ENCODE results near the gene C3orf22. TPM values are rescaled to one million over a fixed set of nuclear protein-coding genes. Genes with fewer than 3 reads are reported as not detected.

C3orf22 gene
- total RNA-seq, 2 experiments from 2014 or later = not detected

DNA sequence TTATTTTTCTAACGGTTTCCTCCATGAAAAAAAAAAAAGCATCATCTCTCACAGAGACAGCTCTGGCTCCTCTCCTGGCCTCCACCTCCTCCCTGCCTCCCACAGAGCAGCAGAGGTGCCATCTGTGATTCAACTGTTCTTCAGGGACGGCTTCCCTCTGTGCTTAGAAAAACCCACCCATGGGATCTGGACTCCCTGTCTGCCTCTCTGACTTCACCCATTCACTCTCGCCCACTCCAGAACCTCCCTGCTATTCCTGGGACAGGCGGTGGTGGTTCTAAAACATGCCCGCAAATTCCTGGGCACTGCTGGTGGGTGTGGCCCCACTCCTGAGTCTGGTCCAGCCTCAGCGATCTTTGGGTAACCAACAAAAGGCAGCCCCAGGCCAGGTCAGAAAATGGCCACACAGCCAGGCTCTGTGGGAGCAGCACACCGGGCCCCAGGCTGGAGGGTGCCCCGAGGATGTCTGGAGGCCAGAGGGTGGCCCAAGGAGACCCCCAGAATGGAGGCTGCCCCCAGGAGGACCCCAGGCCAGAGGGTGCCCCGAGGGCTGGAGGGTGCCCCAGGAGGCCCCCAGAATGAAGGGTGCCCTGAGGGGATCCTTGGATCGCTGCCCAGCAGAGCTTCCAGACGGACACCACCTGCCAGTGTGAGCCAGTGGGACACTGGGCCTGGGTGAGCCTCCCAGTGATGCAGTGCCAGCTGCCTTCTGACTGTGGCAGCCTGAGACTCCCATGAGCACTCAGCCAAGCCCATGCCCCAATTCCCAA is 37.4 kb downstream of the C3orf22 start:
- no peak overlapping the region for H3K4me3 Mint-ChIP-seq
- Histone ChIP-seq H3K4me1 (ENCODE audit: insufficient read depth, low read length) (peaks cover 5% of the 10 kb centered on the region), H3K9me3 (ENCODE audit: control insufficient read depth in 1 of 2, insufficient read depth in 1 of 2, low read length in 2 of 2) (peaks cover 0 to 8% of the 10 kb centered on the region in 2 experiments), H3K27ac (ENCODE audit: low read depth in 1 of 2, low read length in 2 of 2) (no peak overlapping the region), H3K36me3 (ENCODE audit: insufficient read depth, low read length) (no peaks in the 10 kb centered on the region), H3K4me3 (ENCODE audit: low read length) (no peak overlapping the region), H3K27me3 (ENCODE audit: control insufficient read depth in 1 of 2, insufficient read depth in 2 of 2, low read length in 2 of 2) (peaks cover 12 to 17% of the 10 kb centered on the region in 2 experiments)
- TF ChIP-seq CTCF (IDR thresholded peaks at IDR 0.05) = no peak
- DNase-seq (no peak), ATAC-seq (ENCODE audit: poor library complexity) (no peak)
- peaks cover 19% of the 10 kb centered on the region for H3K27me3 Mint-ChIP-seq
- ChIA-PET CTCF (no interaction called here), POLR2A (no interaction called here)
- H3K27ac Mint-ChIP-seq = no peak overlapping the region
- intact Hi-C loops (cut with DNase I, micrococcal nuclease) = loop anchor here in 1 of 2 experiments (5.0 kb wide), 1 partner anchor 1026 kb away; no protein-coding TSS in a partner anchor
- H3K4me1 Mint-ChIP-seq (ENCODE audit: low read depth) = no peaks in the 10 kb centered on the region
- H3K9me3 Mint-ChIP-seq = no peaks in the 10 kb centered on the region
- no peaks in the 10 kb centered on the region for H3K36me3 Mint-ChIP-seq (ENCODE audit: low read depth)

- H3K9me3 Mint-ChIP-seq = no peaks in the 10 kb centered on the region
- no peak overlapping the region for H3K4me3 ChIP-seq (ENCODE audit: low read length)
- H3K4me1 ChIP-seq (ENCODE audit: insufficient read depth, low read length) = peaks cover 4% of the 10 kb centered on the region
- no peaks in the 10 kb centered on the region for H3K4me1 Mint-ChIP-seq (ENCODE audit: low read depth)
- no peak for DNase-seq
- no peak for TF ChIP-seq CTCF (IDR thresholded peaks at IDR 0.05)
- no peaks in the 10 kb centered on the region for H3K36me3 Mint-ChIP-seq (ENCODE audit: low read depth)
- intact Hi-C loops (cut with DNase I, micrococcal nuclease) = loop anchor here in 1 of 2 experiments (5.0 kb wide), 1 partner anchor 1028 kb away; no protein-coding TSS in a partner anchor
- H3K27me3 Mint-ChIP-seq = peaks cover 14% of the 10 kb centered on the region
- no peaks in the 10 kb centered on the region for H3K36me3 ChIP-seq (ENCODE audit: insufficient read depth, low read length)
- no peak overlapping the region for H3K27ac Mint-ChIP-seq
- ATAC-seq (ENCODE audit: poor library complexity) = no peak
- ChIA-PET CTCF (no interaction called here), POLR2A (no interaction called here)
- H3K4me3 Mint-ChIP-seq = no peak overlapping the region
- peaks cover 12 to 14% of the 10 kb centered on the region in 2 experiments for H3K27me3 ChIP-seq (ENCODE audit: control insufficient read depth in 1 of 2, insufficient read depth in 2 of 2, low read length in 2 of 2)
- peaks cover 0 to 8% of the 10 kb centered on the region in 2 experiments for H3K9me3 ChIP-seq (ENCODE audit: control insufficient read depth in 1 of 2, insufficient read depth in 1 of 2, low read length in 2 of 2)
- H3K27ac ChIP-seq (ENCODE audit: low read depth in 1 of 2, low read length in 2 of 2) = no peak overlapping the region
Observed at GRCh38 chr3:126519506-126520455, 39.0 kb downstream of the C3orf22 start.

DNA sequence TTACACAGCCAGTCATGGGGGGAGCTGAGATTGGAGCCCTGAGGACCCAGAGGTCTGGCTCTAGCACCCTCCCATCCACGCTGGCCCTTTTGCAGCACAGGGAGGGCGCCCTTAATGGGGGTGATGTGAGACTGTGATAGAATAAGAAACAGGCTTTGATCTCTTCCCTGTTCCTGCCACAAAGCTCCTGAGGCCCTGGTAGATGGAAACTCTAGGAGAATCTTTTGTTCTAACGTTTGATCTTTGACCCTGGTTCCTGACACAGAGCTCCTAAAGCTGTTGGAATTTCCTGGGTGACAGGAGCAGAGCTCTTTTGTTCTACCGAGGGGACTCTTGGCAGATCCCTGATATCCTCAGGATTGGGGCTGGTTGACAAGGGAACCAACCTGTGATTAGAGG is 40.0 kb downstream of the C3orf22 start:
- peaks cover 0 to 6% of the 10 kb centered on the region in 2 experiments for H3K9me3 ChIP-seq (ENCODE audit: control insufficient read depth in 1 of 2, insufficient read depth in 1 of 2, low read length in 2 of 2)
- TF ChIP-seq CTCF (IDR thresholded peaks at IDR 0.05) = no peak
- Mint-ChIP-seq H3K27ac (no peak overlapping the region), H3K36me3 (ENCODE audit: low read depth) (no peaks in the 10 kb centered on the region), H3K4me3 (no peak overlapping the region), H3K27me3 (peaks cover 14% of the 10 kb centered on the region), H3K4me1 (ENCODE audit: low read depth) (no peaks in the 10 kb centered on the region), H3K9me3 (no peaks in the 10 kb centered on the region)
- CTCF ChIA-PET = no interaction called here
- H3K36me3 ChIP-seq (ENCODE audit: insufficient read depth, low read length) = no peaks in the 10 kb centered on the region
- intact Hi-C loops (cut with DNase I, micrococcal nuclease) = no loop called here
- H3K27ac ChIP-seq (ENCODE audit: low read depth in 1 of 2, low read length in 2 of 2) = no peak overlapping the region
- H3K27me3 ChIP-seq (ENCODE audit: control insufficient read depth in 1 of 2, insufficient read depth in 2 of 2, low read length in 2 of 2) = peaks cover 11 to 13% of the 10 kb centered on the region in 2 experiments
- POLR2A ChIA-PET = no interaction called here
- ATAC-seq (ENCODE audit: poor library complexity) (no peak), DNase-seq (no peak)
- H3K4me3 ChIP-seq (ENCODE audit: low read length) = no peak overlapping the region
- H3K4me1 ChIP-seq (ENCODE audit: insufficient read depth, low read length) = peaks cover 3% of the 10 kb centered on the region

Measured in CD4-positive, alpha-beta T cell (primary cell).